Glomerular endothelial cell (primary cell): Measurements from ENCODE around the gene CCL25. TPM values are rescaled to one million over a fixed set of nuclear protein-coding genes. Genes with fewer than 3 reads are reported as not detected.
"Not testable (repeated sequence)": the region's sequence is repeated elsewhere in the genome, so short reads cannot be mapped to it uniquely, and the experiment has no call there.

Source experiments
- DNase-seq: peaks from one replicate; pipeline ENCODE4 v3.0.0-alpha.2; 2011; ENCODE audit warnings: low read depth, low spot score; ENCODE audit errors: extremely low read depth
- total RNA-seq: library from RNA; depleted of rRNA; stranded (reverse); fragments of >200 nt; gene quantifications from 2 replicates; pipeline ENCODE4 v1.2.3, GENCODE V29; 2015

Gene CCL25
- total RNA-seq, 1 donor from 2014 or later = not detected

GRCh38 chr19:8084152-8084551, 31.6 kb downstream of the CCL25 start:
- DNase-seq = no peak

- DNase-seq = no peak
Measured at GRCh38 chr19:8085598-8086408, 33.2 kb downstream of the CCL25 start.

GRCh38 chr19:8086849-8087248, 34.3 kb downstream of the CCL25 start:
- no peak for DNase-seq

GRCh38 chr19:8087876-8088275, 35.3 kb downstream of the CCL25 start:
- no peak for DNase-seq

- DNase-seq = no peak
Measured at GRCh38 chr19:8088752-8089663, 36.4 kb downstream of the CCL25 start.

- no peak for DNase-seq
Measured at GRCh38 chr19:8089664-8090601, 37.4 kb downstream of the CCL25 start.

- DNase-seq = no peak
Measured at GRCh38 chr19:8090950-8091349, 38.4 kb downstream of the CCL25 start.

- no peak for DNase-seq
Measured at GRCh38 chr19:8093740-8094139, 41.2 kb downstream of the CCL25 start.

GRCh38 chr19:8094336-8094735, 41.8 kb downstream of the CCL25 start:
- DNase-seq = no peak

GRCh38 chr19:8095354-8095886, 42.9 kb downstream of the CCL25 start:
- no peak for DNase-seq

GRCh38 chr19:8096071-8096470, 43.5 kb downstream of the CCL25 start:
- DNase-seq = no peak

- DNase-seq = no peak
Measured at GRCh38 chr19:8097198-8097597, 44.6 kb downstream of the CCL25 start.

- no peak for DNase-seq
Measured at GRCh38 chr19:8097681-8098567, 45.4 kb downstream of the CCL25 start.

- no peak for DNase-seq
Measured at GRCh38 chr19:8101311-8101710, 48.8 kb downstream of the CCL25 start.

GRCh38 chr19:8101910-8102309, 49.4 kb downstream of the CCL25 start:
- not testable (repeated sequence) for DNase-seq

- no peak for DNase-seq
Measured at GRCh38 chr19:8105471-8105870, 52.9 kb downstream of the CCL25 start.

- no peak for DNase-seq
Measured at GRCh38 chr19:8107301-8107903, 54.8 kb downstream of the CCL25 start.

- no peak for DNase-seq
Measured at GRCh38 chr19:8108560-8109445, 56.2 kb downstream of the CCL25 start.
